ENCODE measurements around the gene ARHGEF28. TPM values are rescaled to one million over a fixed set of nuclear protein-coding genes. Genes with fewer than 3 reads are reported as not detected.

Gene ARHGEF28
- total and polyA plus RNA-seq, 10 of the 15 experiments (the other 5 are each of a cell fraction or from before 2014, with no cell fraction given): 0.10 to 0.72 (median 0.22) TPM; not detected in 2

DNA sequence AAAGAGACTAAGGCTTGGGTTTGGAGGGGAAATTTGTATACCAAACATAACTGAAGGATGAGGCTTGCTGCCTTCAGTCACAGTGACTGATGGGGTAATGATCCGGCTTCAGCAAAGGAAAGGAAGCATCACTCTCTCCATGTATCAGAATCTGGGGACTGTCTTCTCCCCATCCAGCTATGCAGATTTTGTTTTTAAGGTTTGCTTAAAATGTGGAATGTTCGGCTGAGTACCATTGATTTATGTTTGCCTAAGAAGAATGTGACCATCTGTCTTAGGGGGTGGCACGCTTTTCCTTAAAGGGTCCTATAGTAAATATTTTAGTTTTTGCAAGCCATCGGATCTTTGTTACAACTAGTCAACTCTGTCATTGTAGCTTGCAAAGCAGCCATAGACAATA, 291.9 kb downstream of the ARHGEF28 start:
- no TSS peak for BruUV-seq (replicated peaks)
- H3K79me2 ChIP-seq (ENCODE audit: control insufficient read depth, insufficient read depth, low read length): no peaks in the 10 kb centered on the region
- DNase-seq (ENCODE audit: low read depth, low spot score) (no peak), ATAC-seq (no peak), FAIRE-seq (no peak)
- ChIA-PET SMC1A (ENCODE audit: uncharacterized antibody, unreplicated experiment) (interaction anchor here (1.1 kb wide), 1 partner anchor 97 kb away, joined by 3 read pairs; no protein-coding TSS in a partner anchor), CTCF (interaction anchor here (1.1 to 2.4 kb wide), 4 partner anchors 10 to 19 kb away, joined by 3 to 7 read pairs (median 4); no protein-coding TSS in a partner anchor), RAD21 (ENCODE audit: unreplicated experiment) (no interaction called here), POLR2A (interaction anchor here (1.1 kb wide), 1 partner anchor 11 kb away, joined by 3 read pairs; no protein-coding TSS in a partner anchor)
- H3K4me2 ChIP-seq (ENCODE audit: control insufficient read depth, insufficient read depth): no peak overlapping the region
- H3K27me3 ChIP-seq (replicated peaks in 1 of 2; ENCODE audit: control insufficient read depth in 2 of 2, insufficient read depth in 2 of 2, low read length in 1 of 2): no peaks in the 10 kb centered on the region; a peak in 1 of 4 replicates
- no peak overlapping the region for H2AFZ ChIP-seq (ENCODE audit: control insufficient read depth, low read depth, low read length)
- intact Hi-C loops (cut with micrococcal nuclease; ENCODE audit: unreplicated experiment) (no loop called here), in situ Hi-C loops (cut with MboI) (no loop called here)
- no peak overlapping the region for H3K27ac ChIP-seq (ENCODE audit: control insufficient read depth, insufficient read depth)
- no peaks in the 10 kb centered on the region for H4K20me1 ChIP-seq (ENCODE audit: control insufficient read depth, insufficient read depth)
- H3K9me3 ChIP-seq (replicated peaks; ENCODE audit: control insufficient read depth, insufficient read depth, low read length): no peaks in the 10 kb centered on the region
- H3K4me3 ChIP-seq: no peak overlapping the region
- no peaks in the 10 kb centered on the region; the same call in 1 of the 2 replicates for H3K4me1 ChIP-seq (ENCODE audit: control insufficient read depth, insufficient read depth, low read length)
- no peak overlapping the region for H3K9ac ChIP-seq (ENCODE audit: control insufficient read depth, insufficient read depth, low read length)
- 71% methylated on average over 4 of the region's 4 CpGs for WGBS (ENCODE audit: insufficient coverage, insufficient replicate concordance, low lambda C conversion rate, missing lambda C conversion rate)
- H3K36me3 ChIP-seq (ENCODE audit: control insufficient read depth in 2 of 2, insufficient read depth in 2 of 2, low read length in 1 of 2): no peaks in the 10 kb centered on the region
- TF ChIP-seq, protein P1, sequence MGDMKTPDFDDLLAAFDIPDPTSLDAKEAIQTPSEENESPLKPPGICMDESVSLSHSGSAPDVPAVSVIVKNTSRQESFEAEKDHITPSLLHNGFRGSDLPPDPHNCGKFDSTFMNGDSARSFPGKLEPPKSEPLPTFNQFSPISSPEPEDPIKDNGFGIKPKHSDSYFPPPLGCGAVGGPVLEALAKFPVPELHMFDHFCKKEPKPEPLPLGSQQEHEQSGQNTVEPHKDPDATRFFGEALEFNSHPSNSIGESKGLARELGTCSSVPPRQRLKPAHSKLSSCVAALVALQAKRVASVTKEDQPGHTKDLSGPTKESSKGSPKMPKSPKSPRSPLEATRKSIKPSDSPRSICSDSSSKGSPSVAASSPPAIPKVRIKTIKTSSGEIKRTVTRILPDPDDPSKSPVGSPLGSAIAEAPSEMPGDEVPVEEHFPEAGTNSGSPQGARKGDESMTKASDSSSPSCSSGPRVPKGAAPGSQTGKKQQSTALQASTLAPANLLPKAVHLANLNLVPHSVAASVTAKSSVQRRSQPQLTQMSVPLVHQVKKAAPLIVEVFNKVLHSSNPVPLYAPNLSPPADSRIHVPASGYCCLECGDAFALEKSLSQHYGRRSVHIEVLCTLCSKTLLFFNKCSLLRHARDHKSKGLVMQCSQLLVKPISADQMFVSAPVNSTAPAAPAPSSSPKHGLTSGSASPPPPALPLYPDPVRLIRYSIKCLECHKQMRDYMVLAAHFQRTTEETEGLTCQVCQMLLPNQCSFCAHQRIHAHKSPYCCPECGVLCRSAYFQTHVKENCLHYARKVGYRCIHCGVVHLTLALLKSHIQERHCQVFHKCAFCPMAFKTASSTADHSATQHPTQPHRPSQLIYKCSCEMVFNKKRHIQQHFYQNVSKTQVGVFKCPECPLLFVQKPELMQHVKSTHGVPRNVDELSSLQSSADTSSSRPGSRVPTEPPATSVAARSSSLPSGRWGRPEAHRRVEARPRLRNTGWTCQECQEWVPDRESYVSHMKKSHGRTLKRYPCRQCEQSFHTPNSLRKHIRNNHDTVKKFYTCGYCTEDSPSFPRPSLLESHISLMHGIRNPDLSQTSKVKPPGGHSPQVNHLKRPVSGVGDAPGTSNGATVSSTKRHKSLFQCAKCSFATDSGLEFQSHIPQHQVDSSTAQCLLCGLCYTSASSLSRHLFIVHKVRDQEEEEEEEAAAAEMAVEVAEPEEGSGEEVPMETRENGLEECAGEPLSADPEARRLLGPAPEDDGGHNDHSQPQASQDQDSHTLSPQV (IDR thresholded peaks at IDR 0.05): no peak
- TF ChIP-seq CHD4 (IDR thresholded peaks at IDR 0.05) (no peak), ATF2 (IDR thresholded peaks at IDR 0.05; ENCODE audit: low read length) (no peak), RBBP5 (conservative IDR thresholded peaks at IDR 0.05) (no peak), RUNX3 (IDR thresholded peaks at IDR 0.05; ENCODE audit: low read length) (no peak), SP1 (IDR thresholded peaks at IDR 0.05; ENCODE audit: low read depth, low read length) (no peak), JUND (IDR thresholded peaks at IDR 0.05; ENCODE audit: low read depth, low read length) (no peak)
- TF ChIP-seq, protein P2, sequence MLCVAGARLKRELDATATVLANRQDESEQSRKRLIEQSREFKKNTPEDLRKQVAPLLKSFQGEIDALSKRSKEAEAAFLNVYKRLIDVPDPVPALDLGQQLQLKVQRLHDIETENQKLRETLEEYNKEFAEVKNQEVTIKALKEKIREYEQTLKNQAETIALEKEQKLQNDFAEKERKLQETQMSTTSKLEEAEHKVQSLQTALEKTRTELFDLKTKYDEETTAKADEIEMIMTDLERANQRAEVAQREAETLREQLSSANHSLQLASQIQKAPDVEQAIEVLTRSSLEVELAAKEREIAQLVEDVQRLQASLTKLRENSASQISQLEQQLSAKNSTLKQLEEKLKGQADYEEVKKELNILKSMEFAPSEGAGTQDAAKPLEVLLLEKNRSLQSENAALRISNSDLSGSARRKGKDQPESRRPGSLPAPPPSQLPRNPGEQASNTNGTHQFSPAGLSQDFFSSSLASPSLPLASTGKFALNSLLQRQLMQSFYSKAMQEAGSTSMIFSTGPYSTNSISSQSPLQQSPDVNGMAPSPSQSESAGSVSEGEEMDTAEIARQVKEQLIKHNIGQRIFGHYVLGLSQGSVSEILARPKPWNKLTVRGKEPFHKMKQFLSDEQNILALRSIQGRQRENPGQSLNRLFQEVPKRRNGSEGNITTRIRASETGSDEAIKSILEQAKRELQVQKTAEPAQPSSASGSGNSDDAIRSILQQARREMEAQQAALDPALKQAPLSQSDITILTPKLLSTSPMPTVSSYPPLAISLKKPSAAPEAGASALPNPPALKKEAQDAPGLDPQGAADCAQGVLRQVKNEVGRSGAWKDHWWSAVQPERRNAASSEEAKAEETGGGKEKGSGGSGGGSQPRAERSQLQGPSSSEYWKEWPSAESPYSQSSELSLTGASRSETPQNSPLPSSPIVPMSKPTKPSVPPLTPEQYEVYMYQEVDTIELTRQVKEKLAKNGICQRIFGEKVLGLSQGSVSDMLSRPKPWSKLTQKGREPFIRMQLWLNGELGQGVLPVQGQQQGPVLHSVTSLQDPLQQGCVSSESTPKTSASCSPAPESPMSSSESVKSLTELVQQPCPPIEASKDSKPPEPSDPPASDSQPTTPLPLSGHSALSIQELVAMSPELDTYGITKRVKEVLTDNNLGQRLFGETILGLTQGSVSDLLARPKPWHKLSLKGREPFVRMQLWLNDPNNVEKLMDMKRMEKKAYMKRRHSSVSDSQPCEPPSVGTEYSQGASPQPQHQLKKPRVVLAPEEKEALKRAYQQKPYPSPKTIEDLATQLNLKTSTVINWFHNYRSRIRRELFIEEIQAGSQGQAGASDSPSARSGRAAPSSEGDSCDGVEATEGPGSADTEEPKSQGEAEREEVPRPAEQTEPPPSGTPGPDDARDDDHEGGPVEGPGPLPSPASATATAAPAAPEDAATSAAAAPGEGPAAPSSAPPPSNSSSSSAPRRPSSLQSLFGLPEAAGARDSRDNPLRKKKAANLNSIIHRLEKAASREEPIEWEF (IDR thresholded peaks at IDR 0.05; ENCODE audit: insufficient replicate concordance, low read depth, low read length): no peak
- TF ChIP-seq, protein P3, sequence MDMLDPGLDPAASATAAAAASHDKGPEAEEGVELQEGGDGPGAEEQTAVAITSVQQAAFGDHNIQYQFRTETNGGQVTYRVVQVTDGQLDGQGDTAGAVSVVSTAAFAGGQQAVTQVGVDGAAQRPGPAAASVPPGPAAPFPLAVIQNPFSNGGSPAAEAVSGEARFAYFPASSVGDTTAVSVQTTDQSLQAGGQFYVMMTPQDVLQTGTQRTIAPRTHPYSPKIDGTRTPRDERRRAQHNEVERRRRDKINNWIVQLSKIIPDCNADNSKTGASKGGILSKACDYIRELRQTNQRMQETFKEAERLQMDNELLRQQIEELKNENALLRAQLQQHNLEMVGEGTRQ (IDR thresholded peaks at IDR 0.05; ENCODE audit: borderline replicate concordance, low read depth, low read length): no peak

Data from GM12878 (cell line).